ENCODE data around the gene CBLL2. TPM values are rescaled to one million over a fixed set of nuclear protein-coding genes. Genes with fewer than 3 reads are reported as not detected.
"Not testable (repeated sequence)": the region's sequence is repeated elsewhere in the genome, so short reads cannot be mapped to it uniquely, and the experiment has no call there.

The CBLL2 gene, protein sequence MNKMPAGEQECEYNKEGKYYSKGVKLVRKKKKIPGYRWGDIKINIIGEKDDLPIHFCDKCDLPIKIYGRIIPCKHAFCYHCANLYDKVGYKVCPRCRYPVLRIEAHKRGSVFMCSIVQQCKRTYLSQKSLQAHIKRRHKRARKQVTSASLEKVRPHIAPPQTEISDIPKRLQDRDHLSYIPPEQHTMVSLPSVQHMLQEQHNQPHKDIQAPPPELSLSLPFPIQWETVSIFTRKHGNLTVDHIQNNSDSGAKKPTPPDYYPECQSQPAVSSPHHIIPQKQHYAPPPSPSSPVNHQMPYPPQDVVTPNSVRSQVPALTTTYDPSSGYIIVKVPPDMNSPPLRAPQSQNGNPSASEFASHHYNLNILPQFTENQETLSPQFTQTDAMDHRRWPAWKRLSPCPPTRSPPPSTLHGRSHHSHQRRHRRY
- total RNA-seq, result not detected

DNA sequence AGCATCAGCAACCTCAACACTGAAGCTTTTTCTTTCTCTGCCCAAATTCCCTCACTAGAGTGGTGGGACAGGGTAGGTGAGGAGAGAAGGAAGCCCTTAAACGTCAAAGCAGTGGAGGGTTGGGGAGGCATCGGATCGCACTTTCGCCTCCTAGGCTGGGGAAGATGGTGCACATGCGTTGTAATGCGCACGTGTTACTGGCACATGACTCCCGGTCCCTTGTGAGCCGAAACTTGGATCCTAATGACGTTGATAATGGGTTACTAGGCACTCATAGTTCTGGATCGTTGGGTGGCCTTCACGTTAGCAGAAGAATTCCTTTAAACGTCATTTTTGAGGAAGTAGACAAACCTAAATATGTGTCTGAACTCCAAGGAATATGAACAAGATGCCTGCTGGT, at the start of gene CBLL2:
Gene CBLL2, plus strand, starts transcription at position 301 of the 400 bp plus-strand sequence. Its CDS starts 79 bp downstream, at position 380.
- H3K9me3 Mint-ChIP-seq, result no peaks in the 10 kb centered on the region
- ATAC-seq (no peak), DNase-seq (ENCODE audit: low spot score in 2 of 2) (no peak)
- no peak within 1 kb of the TSS for H3K27ac Mint-ChIP-seq
- no peaks in the 10 kb centered on the region for H3K36me3 Mint-ChIP-seq

DNA sequence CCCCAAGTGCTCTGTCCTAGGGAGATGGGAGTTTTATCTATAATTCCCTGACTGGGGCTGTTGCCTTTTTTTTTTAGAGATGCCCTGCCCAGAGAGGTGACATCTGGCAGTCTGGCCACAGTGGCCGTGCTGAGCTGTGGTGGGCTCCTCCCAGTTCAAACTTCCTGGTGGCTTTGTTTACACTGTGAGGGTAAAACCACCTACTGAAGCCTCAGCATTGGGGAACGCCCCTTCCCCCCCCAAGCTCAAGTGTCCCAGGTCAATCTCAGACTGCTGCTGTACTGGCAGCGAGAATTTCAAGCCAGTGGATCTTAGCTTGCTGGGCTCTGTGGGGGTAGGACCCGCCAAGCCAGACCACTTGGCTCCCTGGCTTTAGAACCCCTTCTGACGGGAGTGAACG, 38.3 kb upstream of the CBLL2 start:
- ATAC-seq (no peak), DNase-seq (ENCODE audit: low spot score in 2 of 2) (no peak)
- Mint-ChIP-seq H3K36me3 (no peaks in the 10 kb centered on the region), H3K9me3 (no peaks in the 10 kb centered on the region), H3K27ac (no peak overlapping the region)

DNA sequence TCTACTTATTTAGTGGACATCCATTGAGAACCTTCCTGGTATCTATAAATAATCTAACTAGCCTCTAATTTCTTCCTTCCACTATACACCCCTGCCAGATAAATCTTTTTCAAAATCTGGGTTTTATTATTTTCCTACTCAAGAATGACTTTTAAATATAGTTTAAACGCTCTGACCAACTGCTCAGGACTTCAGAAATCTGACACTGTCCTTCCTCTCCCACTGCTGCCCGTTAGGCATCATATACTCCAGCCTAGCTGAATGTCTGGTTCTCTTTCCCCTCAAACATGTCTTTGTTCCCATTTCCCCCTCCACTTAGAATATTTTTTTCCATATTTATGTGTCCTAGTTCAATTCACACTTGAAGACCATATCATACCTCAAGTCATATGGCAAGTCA, 35.2 kb upstream of the CBLL2 start:
- Mint-ChIP-seq H3K27ac (no peak overlapping the region), H3K36me3 (no peaks in the 10 kb centered on the region), H3K9me3 (no peaks in the 10 kb centered on the region)
- DNase-seq (ENCODE audit: low spot score in 2 of 2), result no peak
- no peak for ATAC-seq

DNA sequence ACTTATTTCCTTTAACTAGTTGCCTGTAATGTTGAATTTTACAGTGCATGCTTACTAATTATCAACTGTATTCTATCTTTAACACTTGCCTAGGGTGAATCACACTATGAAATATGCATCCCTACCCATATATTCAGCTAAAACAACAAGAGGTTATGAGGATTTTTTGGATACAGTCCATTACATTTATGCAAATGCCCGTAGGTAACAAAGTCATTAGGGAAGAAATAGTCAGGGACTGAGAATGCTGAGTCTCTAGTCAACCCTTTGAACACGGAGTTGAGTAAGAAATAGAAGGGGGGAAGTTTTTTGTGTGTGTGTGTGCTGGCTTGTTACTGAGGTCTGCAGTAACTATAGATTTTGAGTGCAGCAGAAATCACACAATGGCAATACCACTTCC, 26.1 kb upstream of the CBLL2 start:
- Mint-ChIP-seq H3K36me3 (no peaks in the 10 kb centered on the region), H3K9me3 (no peaks in the 10 kb centered on the region), H3K27ac (no peak overlapping the region)
- ATAC-seq, result no peak
- no peak for DNase-seq (ENCODE audit: low spot score in 2 of 2)

DNA sequence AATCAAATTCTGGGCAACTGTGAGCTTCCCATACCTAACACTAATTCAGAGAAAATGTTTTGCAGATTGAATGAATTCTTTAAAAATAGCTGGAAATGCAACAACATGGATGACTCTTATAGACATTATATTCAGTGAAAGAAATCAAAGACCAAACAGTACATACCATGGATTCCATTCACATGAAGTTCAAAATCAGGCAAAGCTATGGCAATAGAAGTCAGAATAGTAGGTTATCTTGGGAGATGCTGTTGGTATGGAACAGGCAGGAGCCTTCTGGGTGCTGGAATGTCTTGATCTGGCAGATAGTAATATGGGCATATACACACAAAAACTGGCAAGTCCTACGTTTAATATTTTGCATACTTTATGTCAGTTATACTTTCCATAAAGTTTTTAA, 25.5 kb upstream of the CBLL2 start:
- no peaks in the 10 kb centered on the region for H3K9me3 Mint-ChIP-seq
- DNase-seq (ENCODE audit: low spot score in 2 of 2), result no peak
- H3K36me3 Mint-ChIP-seq, result no peaks in the 10 kb centered on the region
- no peak overlapping the region for H3K27ac Mint-ChIP-seq
- no peak for ATAC-seq

DNA sequence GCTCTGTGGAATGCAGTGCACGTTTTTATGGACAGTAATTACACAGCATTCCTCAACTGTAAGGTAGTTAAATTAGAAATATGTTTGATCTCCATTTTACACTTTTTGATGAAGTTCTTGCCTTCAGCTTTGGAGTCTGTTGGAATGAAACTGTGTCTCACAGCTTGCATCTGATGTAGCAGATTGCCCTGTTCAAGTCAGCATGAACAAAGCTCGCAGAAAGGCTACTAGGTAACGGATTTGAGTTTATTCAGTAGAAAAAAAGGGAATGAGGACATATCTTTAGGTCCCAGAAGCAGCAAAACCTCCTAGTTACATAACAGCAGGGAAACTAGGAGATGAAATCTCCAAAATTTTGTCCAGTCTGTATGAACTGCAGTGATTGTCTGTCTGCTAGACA, 24.3 kb upstream of the CBLL2 start:
- Mint-ChIP-seq H3K36me3 (no peaks in the 10 kb centered on the region), H3K27ac (no peak overlapping the region), H3K9me3 (no peaks in the 10 kb centered on the region)
- DNase-seq (ENCODE audit: low spot score in 2 of 2) (no peak), ATAC-seq (no peak)

DNA sequence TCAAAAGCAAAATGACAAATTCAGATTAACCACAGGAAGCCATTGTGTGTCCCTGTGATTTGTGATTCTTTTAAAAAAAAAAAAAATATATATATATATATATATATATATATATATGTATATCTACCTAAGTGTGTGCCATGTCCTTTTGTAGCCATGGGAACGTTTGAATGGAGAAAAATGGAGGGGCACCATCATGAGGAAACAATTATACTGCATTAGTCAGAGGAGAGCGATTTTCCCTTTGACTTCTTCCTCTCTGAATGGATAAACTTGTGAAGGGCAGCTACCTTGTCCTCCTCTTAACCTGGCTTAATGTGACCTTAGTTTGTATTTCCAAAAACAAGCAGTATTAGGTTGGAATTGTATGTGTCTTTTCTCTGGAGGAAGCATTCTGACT, 23.3 kb upstream of the CBLL2 start:
- ATAC-seq (no peak), DNase-seq (ENCODE audit: low spot score in 2 of 2) (no peak)
- no peak overlapping the region for H3K27ac Mint-ChIP-seq
- no peaks in the 10 kb centered on the region for H3K36me3 Mint-ChIP-seq
- no peaks in the 10 kb centered on the region for H3K9me3 Mint-ChIP-seq

DNA sequence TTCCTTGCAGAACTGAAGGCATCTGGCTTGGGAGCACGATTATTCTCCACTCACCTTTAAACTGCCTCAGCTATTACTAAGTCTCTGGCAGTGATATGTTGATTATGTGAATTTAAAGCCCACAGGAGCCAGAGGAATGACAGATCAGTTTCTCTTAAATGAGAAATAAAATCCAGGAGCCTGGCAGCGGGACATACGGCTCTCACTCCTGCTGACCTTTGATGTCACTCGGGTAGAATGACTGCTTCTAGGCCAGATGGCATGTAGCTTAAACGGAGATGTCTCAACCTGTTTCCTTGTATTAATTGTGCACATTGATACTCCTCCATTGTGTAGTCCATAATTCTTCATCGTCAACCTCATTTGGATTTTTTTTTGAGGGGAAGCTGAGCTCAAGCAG, 4.0 kb upstream of the CBLL2 start:
- Mint-ChIP-seq H3K9me3 (no peaks in the 10 kb centered on the region), H3K36me3 (no peaks in the 10 kb centered on the region), H3K27ac (no peak overlapping the region)
- DNase-seq (ENCODE audit: low spot score in 2 of 2) (no peak), ATAC-seq (no peak)

DNA sequence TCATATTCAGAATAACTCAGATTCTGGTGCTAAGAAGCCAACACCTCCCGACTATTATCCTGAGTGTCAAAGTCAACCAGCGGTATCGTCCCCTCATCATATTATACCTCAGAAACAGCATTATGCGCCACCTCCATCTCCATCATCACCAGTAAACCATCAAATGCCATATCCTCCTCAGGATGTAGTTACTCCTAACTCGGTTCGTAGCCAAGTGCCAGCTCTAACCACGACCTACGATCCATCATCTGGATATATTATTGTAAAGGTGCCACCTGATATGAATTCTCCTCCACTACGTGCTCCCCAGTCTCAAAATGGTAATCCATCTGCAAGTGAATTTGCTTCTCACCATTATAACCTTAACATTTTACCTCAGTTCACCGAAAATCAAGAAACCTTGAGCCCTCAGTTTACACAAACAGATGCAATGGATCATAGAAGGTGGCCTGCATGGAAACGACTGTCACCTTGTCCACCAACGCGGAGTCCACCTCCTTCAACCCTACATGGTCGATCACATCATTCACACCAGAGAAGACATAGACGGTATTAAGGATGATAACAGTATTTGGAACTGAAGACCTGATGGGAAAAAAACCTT, 1.1 kb downstream of the CBLL2 start:
- no peak for DNase-seq (ENCODE audit: low spot score in 2 of 2)
- H3K9me3 Mint-ChIP-seq, result no peaks in the 10 kb centered on the region
- H3K36me3 Mint-ChIP-seq, result no peaks in the 10 kb centered on the region
- ATAC-seq, result no peak
- H3K27ac Mint-ChIP-seq, result no peak overlapping the region

DNA sequence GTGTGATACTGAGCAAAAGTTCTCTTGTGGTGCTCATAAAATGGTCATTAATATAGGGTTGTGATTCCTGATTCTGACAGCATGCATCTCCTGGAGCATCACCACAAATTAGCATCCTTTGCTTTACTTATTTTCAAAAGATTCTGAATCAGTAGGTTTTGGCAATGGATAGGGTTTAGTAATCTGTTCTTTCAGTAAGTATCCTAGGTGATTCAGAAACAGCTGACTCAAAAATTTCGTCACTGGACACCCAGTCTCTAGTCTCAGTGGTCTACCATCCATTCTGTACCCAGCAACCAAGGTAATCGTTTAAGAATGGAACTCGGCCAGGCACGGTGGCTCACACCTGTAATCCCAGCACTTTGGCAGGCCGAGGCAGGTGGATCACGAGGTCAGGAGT, 4.1 kb downstream of the CBLL2 start:
- DNase-seq (ENCODE audit: low spot score in 2 of 2) (no peak), ATAC-seq (no peak)
- Mint-ChIP-seq H3K36me3 (no peaks in the 10 kb centered on the region), H3K27ac (no peak overlapping the region), H3K9me3 (no peaks in the 10 kb centered on the region)

DNA sequence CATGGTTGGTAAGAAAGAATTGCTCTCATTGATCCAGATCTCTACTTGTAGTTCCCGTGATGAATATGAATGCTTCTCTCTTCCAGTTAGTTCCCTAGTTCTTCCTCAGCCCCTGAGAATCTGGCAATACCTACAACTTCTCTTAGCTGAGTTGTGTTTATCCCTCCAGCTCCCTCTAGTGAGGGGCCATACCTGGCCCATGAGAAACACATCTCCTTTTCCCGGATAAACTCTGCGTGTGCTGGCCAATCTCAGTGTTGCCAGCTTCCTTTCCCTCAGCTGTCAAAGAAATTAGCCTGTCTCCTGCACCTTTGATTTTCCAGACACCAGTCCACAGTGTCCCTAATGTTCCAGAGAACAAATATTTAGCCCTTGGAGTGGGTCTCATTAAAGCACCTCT, 5.7 kb downstream of the CBLL2 start:
- ATAC-seq (no peak), DNase-seq (ENCODE audit: low spot score in 2 of 2) (no peak)
- H3K27ac Mint-ChIP-seq, result no peak overlapping the region
- H3K9me3 Mint-ChIP-seq, result peaks cover 6 to 8% of the 10 kb centered on the region in 2 donors
- H3K36me3 Mint-ChIP-seq, result no peaks in the 10 kb centered on the region

DNA sequence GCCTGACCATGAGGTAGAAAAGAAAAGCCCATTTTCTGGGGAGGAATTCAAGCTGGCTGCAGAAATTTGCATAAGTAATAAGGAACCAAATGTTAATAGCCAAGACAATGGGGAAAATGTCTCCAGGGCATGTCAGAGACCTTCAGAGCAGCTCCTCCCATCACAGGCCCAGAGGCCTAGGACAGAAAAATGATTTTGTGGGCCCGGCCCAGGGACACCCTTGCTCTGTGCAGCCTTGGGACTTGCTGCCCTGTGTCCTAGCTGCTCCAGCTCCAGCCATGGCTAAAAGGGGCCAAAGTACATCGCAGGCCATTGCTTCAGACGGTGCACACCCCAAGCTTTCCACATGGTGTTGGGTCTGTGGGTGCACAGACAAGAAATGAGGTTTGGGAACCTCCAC, 16.5 kb downstream of the CBLL2 start:
- not testable (repeated sequence) for H3K9me3 Mint-ChIP-seq; DNase-seq (ENCODE audit: low spot score in 2 of 2); ATAC-seq; H3K36me3 Mint-ChIP-seq; H3K27ac Mint-ChIP-seq

DNA sequence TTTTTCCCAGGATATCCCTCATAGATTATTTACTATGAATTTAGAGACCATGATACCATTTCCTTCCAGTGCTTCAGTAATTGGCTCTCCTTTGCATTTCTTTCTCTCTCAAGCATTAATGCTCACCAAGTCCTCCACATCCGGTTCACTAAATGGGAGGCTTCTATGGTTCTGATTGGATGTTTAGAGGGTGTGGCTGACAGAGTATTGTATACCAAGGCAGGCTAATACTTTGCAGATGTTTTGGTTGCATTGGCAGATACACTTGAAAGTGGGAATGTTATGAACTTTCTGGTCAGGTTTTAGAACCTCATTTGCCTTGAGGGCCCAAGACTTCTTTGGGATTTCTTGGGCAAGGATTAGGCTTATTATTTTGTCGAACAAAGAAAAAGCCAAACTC, 24.2 kb downstream of the CBLL2 start:
- H3K36me3 Mint-ChIP-seq, result no peaks in the 10 kb centered on the region

DNA sequence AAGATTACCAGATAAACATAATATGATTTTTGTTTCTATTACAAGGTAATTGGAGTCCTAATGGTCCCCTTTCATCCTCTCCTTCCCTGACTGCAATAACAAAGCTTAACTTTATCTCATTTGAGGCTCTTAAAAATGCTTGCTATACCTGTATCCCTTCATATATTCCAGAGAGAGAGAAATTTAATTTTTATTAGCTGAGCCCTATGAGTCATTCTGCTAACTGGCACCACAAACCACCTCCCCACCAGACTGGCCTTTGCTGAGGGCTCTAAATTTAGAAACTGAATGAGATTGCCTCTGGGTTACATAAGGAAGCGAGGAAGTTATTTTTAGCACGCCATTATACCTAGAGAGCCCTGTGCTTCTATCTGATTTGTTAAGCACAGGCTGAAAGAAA, 27.4 kb downstream of the CBLL2 start:
- Mint-ChIP-seq H3K27ac (no peak overlapping the region), H3K36me3 (no peaks in the 10 kb centered on the region), H3K9me3 (no peaks in the 10 kb centered on the region)
- DNase-seq (ENCODE audit: low spot score in 2 of 2), result no peak
- ATAC-seq, result no peak

More for the DNA sequence above, 24.2 kb downstream of the CBLL2 start:
- no peaks in the 10 kb centered on the region for H3K9me3 Mint-ChIP-seq
- ATAC-seq, result no peak
- H3K27ac Mint-ChIP-seq, result no peak overlapping the region
- DNase-seq (ENCODE audit: low spot score in 2 of 2), result no peak

DNA sequence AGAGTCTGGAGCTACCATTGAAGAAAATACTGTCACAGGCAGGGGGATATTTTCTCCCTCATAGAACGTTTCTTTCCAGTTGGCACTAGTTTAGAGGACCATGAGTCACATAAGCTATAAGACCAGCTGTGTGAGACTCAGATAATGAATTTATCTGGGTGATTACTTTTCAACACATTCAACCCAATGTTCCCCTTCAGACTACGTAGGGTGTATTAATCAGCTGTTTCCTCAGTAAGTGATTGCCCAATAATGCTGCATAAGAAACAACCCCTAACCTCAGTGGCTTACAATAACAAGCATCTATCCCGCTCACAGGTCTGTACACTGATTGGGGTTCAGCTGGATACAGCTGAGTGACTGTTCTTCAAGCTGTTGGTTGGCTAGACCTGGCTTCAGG, 38.1 kb downstream of the CBLL2 start:
- Mint-ChIP-seq H3K9me3 (no peaks in the 10 kb centered on the region), H3K27ac (no peak overlapping the region), H3K36me3 (no peaks in the 10 kb centered on the region)
- DNase-seq (ENCODE audit: low spot score in 2 of 2), result no peak
- ATAC-seq, result no peak

DNA sequence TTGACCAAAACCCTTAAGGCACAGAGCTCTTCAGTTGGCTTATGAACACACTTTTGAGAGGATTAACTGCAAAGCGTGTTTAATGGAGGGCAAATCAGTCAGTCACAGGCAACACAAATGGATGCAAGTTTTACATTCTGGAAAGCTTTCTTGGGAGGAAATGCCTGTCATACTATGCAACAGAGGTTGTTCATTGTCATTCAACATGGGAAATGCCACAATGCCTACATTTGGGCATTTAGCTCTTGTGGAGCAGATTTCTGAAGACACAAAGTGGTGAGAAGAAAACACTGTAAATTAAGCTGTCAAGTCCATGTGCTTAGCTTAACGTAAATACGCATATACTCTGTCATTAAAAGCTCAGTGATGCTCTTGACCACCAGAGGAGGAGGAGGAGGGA, 41.1 kb downstream of the CBLL2 start:
- no peak for ATAC-seq
- Mint-ChIP-seq H3K9me3 (no peaks in the 10 kb centered on the region), H3K27ac (no peak overlapping the region), H3K36me3 (no peaks in the 10 kb centered on the region)
- DNase-seq (ENCODE audit: low spot score in 2 of 2), result no peak

DNA sequence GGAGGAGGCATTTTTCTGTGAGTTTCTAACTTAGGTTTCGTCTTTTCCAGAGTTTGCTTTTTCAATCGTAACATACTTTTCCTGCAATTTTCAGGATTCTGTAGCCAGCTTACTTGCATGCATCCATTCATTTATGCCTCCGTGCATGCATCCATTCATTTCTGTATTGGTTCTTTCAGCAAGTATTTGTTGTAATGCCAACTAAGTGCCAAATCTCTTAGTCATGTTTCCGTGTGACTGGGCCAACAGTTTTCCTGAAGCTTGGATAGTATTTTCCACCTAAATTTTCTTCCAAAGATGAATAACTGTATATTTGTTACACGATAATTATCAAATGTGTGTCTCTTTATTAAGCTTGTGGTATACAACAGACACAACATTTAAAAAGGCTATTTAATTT, 41.5 kb downstream of the CBLL2 start:
- H3K36me3 Mint-ChIP-seq, result no peaks in the 10 kb centered on the region
- ATAC-seq, result no peak
- H3K9me3 Mint-ChIP-seq, result no peaks in the 10 kb centered on the region
- DNase-seq (ENCODE audit: low spot score in 2 of 2), result no peak
- H3K27ac Mint-ChIP-seq, result no peak overlapping the region

DNA sequence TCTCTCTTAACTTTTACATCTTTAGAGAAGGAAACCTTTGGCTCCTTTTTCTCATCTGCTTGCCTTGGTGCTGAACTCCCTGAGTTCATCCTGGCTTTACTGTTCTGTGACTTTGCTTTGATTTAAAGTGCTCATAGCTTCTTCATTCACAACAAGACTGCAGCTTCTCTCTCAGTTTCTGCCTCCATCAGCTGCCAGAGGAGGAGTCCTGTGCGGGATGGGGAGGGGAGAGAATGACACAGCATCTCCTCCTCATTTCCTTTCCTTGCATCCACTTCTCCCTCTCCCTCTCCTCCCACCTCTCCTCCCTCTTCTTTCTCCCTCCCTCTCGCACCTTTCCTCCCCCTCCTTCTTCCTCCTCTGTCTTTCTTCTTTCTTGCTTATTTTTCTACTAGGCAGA, 42.0 kb downstream of the CBLL2 start:
- ATAC-seq (no peak), DNase-seq (ENCODE audit: low spot score in 2 of 2) (no peak)
- Mint-ChIP-seq H3K27ac (no peak overlapping the region), H3K36me3 (no peaks in the 10 kb centered on the region), H3K9me3 (no peaks in the 10 kb centered on the region)
